GM21825 (cell line): ENCODE results near the gene ATF7.
"Not testable (repeated sequence)": the region's sequence is repeated elsewhere in the genome, so short reads cannot be mapped to it uniquely, and the experiment has no call there.

Source experiments
- ATAC-seq: cut with Tn5 transposase; IDR thresholded peaks from one replicate; pipeline ENCODE4 v1.9.1; 2021; ENCODE audit warnings: mild to moderate bottlenecking, moderate library complexity; ENCODE audit not compliant: unreplicated experiment

The ATF7 gene

DNA sequence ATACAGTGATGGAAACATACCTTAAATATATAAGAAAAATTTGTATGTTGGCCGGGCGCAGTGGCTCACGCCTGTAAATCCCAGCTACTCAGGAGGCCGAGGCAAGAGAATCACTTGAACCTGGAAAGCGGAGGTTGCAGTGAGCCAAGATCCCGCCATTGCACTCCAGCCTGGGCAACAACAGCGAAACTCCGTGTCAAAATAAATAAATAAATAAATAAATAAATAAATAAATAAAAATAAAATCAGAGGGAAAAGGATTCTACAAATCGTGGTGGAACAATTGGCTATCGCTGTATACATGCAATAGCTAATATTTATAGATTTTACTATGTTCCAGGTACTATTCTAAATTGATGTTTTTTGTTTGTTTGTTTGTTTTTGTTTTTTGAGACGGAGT lies 1.7 kb upstream of the ATF7 start:
- ATAC-seq: no peak

DNA sequence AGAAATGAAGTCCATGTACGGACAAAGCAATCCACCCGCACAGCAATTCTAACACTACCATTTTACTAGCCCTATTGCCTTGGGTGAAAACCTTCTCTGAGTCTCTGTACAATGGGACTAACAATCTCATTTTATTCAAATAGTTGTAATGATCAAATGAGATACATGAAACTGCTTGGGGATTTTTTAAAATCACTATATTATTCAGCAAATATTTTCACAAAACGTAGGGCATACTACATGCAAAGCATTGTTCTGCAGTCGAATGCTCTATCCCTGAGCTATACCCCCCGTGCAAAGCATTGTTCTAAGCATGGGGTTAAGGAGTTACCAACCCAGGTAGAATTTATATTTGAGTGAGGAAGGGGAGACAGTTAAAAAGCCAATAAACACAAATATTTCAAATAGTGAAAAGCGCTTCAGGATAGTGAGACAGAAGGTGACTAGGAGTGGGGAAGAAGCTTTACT lies 554 bp upstream of the ATF7 start:
- no peak for ATAC-seq

DNA sequence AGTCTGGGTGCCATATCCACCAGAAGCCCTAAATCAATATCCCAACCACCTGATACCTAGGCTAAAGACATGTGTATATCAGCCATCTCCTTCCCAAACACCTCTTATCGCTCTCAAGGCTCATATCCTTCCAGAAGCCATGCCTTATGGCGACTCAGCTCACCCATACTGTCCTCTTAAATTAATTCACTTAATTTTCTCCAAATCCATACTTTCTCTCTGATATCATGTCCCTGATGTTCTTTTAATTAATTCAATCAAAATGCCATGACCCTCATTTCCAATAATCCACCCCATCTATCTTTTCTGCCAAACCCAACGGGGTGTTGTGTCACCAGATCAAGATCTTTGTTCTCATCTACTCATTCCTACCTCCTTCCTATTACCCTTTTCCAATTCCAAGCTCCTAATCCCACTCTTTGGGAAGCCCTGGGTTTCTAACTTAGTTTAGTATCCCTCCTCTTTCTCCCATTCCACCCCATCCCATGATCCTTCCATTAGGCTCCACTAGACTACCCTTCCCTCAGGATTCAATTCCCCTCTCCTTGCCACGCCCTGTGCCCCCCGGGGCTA lies 723 bp downstream of the ATF7 start:
- ATAC-seq: no peak

DNA sequence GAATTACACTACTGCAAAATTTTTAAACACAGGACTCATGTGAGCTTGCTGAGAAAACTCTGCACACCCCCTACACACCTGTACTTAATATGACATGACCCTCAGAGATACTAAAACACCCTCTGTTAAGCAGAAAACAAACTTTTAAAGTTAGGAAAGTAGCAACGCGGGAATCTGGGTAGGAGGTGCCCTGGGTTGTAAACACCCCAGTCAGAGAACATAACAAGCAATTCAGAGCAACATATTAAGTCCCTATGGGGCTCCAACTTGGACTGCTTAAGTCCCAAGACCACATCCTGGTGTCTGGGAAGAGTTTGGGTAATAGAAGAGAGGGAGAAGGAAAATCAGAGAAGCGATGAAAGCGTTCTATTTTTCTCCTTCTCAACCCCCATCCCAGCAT lies 1.2 kb downstream of the ATF7 start:
- ATAC-seq: no peak

- ATAC-seq: no peak
Observed at GRCh38 chr12:53624458-53624857, 1.7 kb downstream of the ATF7 start.

GRCh38 chr12:53623548-53624385 lies 2.4 kb downstream of the ATF7 start:
- ATAC-seq: no peak

DNA sequence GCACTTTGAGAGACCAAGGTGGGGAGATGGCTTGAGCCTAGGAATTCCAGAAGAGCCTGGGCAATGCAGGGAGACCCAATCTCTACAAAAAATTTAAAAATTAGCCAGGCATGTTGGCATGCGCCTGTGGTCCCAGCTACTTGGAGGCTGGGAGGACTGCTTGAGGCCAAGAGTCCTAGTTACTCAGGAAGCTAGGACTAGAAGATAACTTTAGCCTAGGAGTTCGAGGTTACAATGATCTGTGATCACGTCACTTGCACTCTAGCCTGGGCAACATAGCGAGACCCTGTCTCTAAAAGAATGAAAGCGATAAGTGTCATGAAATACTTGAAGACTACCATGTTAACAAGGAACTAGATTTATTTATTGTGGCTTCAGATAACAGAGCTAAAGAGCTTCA lies 3.5 kb downstream of the ATF7 start:
- ATAC-seq: no peak

GRCh38 chr12:53618275-53618674 lies 7.9 kb downstream of the ATF7 start:
- no peak for ATAC-seq

DNA sequence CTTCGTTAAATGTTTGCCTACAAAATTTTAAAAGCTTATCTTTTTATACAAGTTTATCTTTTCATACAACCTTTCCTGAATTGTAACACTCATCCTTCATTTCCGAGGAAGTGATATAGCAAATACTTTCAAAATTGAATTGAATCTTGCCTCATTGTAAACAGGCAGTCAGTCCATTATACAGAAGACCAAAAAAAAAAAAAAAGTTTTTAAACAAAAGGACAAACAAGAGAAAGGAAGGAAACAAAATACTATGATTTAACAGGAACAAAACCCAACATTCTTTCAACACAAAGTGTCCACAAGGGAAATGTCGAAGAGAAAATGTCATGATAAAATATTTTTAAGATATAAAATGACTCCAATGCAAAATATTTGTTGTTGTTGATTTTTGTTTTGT lies 8.5 kb downstream of the ATF7 start:
- ATAC-seq: no peak

DNA sequence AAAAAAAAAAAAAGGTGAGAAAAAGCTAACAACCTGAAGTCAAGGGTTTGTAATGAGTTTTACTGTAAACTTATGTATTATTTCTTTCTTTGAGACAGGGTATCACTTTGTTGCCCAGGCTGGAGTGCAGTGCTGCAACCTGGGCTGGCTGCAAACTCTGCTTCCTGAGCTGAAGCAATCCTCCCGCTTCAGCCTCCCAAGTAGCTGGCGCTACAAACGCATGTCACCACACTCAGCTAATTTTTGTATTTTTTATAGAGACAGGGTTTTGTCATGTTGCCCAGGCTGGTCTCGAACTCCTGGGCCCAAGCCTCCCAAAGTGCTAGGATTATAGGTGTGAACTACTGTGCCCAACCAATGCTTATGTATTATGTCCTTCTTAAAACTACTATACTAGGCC lies 9.2 kb downstream of the ATF7 start:
- no peak for ATAC-seq

DNA sequence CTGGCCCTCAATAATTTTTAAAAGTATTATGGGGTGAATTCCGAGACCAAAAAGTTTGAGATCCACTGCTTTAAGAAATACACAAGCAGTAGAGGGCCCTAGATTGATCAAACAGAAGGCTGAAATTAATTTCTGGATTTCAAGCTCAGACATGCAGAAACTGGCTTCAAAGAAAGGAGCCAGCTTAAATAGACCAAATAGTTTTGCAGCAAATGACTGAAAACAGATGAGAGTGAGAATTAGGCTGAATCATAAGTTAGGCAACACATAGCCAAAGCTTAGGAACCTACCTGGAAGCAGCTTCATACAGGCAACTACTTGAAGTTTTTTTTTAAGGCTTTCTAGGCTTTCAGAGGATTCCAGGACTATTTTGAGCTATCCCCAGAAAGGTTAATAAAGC lies 12.4 kb downstream of the ATF7 start:
- no peak for ATAC-seq

- no peak for ATAC-seq
Observed at GRCh38 chr12:53612978-53613377, 13.2 kb downstream of the ATF7 start.

DNA sequence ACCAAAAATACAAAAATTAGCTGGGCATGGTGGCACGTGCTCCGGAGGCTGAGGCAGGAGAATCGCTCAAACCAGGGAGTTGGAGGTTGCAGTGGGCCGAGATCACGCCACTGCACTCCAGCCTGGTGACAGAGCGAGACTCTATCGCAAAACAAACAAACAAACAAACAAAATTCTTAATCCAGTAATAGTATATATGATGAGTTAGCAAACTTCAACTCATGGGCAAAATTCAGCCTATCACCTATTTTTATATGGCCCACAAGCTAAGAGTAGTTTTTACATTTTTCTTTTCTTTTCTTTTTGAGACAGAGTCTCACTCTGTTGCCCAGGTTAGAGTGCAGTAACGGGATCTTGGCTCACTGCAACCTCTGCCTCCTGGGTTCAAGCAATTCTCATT lies 14.9 kb downstream of the ATF7 start:
- no peak for ATAC-seq

DNA sequence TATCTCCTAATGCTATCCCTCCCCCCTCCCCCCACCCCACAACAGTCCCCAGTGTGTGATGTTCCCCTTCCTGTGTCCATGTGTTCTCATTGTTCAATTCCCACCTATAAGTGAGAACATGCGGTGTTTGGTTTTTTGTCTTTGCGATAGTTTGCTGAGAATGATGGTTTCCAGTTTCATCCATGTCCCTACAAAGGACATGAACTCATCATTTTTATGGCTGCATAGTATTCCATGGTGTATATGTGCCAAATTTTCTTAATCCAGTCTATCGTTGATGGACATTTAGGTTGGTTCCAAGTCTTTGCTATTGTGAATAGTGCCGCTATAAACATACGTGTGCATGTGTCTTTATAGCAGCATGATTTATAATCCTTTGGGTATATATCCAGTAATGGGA lies 19.5 kb downstream of the ATF7 start:
- ATAC-seq: not testable (repeated sequence)

- no peak for ATAC-seq
Observed at GRCh38 chr12:53604581-53604980, 21.6 kb downstream of the ATF7 start.

DNA sequence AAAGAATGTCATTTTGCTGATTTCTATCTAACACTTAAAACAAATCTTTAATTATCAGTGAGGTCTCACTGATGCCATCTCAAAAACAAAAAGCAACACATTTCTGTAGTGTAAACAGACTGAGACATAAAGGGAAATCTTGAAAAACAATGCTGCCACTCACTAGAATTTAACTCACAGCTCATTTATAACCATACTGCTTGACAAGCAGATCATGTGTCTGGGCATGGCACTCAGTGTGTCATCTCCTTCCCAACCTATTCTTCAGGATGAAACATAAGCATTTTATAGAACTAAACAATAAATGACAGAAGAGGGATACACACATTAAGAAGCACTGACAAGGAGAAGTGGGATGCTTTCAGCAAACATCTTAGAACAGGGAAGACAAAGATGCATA lies 22.4 kb downstream of the ATF7 start:
- ATAC-seq: no peak

- ATAC-seq: no peak
Observed at GRCh38 chr12:53603196-53603595, 23.0 kb downstream of the ATF7 start.

DNA sequence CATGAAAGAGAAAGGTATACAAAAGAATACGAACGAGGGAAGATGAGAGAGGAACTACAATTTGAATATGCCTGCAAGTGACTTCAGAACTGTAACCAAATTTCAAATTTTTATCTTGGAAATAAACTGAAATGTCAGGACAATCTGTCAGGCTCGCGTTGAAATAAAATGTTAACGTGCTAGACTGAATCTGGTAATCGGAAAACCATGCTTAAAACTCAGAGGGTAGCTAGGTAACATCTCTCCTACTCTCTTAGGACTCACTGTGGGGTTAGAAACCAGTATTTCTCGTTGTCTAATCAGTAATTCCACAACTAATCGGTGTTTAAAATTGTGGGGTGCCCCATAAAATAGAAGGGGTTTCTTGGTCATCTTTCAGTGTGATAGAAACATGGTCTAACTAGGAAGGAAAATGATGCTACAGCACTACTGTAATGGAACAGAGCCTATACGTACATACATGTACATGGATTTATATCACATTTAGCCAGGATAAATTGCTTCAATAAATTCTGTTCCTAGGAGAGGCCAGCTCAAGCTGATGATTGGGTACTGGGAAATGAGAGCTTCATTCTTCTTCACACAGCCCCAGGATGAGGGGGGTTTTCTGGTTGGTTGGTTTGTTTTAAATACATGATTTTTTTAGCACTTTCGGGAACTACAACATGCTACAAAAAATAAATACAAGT lies 23.9 kb downstream of the ATF7 start:
- no peak for ATAC-seq

DNA sequence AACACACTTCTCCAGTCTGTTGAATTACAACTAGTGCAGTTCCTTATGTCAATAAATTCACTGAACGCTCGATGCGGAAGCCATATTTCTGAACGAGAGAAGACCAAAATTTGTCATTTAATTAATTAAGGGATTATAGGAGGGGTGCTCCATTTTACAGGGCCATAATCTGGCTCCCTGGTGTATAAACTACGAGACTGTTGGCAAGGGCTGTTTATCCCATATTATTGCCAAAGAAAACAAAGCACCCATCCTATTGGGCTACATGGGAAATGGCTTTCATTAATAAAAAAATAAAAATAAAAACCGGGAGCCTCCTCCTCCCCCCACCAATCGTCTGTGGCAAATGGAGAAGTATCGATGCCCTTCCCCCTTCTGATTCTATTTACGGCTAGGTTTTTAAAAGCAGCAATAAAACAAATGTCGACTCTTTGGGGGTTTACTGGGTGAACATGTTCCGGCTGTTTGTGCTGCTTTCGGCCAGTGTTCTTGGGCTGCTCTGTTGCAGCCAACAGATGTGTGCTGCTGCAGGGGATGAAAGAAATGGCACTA lies 24.8 kb downstream of the ATF7 start:
- ATAC-seq: no peak

GRCh38 chr12:53600490-53601295 lies 25.5 kb downstream of the ATF7 start:
- ATAC-seq: no peak

DNA sequence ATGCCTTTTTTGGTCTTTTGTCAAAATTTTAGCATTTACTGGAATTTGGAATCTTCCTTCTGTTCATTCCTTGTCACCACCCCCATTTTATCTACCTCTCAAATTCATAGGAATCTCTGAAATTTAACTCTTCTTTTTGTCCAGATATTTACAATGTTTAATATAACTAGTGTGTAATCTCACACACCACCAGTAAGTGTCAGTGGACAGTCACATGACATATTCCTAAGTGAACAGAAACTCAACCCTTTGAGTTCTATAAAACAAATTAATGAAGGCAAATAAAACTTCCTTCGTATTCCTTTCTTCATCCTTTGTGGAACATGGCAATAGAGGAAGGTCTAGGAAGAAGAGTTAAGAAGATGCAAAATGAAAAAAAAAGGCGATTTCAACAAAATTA lies 26.6 kb downstream of the ATF7 start:
- no peak for ATAC-seq
